ENCODE measurements around the gene KIF25.

KIF25 gene

DNA sequence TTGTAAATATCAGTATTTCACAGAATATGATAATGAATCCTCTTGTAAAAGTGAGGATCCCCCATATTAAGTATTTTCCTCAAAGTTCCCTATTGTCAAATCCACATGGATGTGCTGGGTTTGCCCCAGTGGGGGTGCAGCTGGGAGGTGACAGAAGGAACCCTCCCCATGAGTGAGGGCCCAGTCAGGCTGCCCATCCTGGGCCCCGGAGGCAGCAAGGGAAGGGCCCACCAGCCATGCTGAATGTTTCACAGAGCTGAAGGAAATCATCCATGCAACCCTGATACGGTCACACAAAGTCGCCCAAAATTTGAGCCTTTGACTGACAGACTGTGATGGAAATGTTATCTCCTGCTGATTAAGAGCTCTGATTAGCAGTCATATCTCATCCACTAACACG is 41.8 kb downstream of the KIF25 start:
- DNase-seq, result no peak

- DNase-seq, result no peak
These were observed 42.4 kb downstream of the KIF25 start for GRCh38 chr6:168039849-168040248.

GRCh38 chr6:168040856-168041496 is 43.5 kb downstream of the KIF25 start:
- no peak for DNase-seq

DNA sequence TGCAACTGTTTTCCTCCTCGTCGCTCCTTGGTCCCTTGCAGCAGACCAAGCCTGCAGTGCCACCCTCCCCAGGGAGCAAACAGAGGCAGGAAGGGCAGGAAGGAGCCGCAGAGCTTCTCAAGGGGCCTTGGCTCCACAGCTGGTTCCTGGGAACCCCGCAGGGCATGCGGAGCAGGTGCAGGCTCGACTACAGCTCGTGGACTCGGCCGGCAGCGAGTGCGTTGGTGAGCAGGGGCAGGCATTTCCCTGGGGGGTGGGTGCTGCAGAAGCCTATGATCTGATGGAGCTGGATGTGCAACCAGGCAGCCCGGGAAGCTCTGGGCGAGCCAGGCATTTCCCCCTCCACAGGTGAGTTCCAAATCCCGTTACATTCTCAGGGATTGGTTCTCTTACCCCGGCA is 44.5 kb downstream of the KIF25 start:
- DNase-seq, result no peak

GRCh38 chr6:168042426-168043192 is 45.1 kb downstream of the KIF25 start:
- DNase-seq, result no peak

GRCh38 chr6:168043193-168043847 is 45.8 kb downstream of the KIF25 start:
- DNase-seq, result no peak

DNA sequence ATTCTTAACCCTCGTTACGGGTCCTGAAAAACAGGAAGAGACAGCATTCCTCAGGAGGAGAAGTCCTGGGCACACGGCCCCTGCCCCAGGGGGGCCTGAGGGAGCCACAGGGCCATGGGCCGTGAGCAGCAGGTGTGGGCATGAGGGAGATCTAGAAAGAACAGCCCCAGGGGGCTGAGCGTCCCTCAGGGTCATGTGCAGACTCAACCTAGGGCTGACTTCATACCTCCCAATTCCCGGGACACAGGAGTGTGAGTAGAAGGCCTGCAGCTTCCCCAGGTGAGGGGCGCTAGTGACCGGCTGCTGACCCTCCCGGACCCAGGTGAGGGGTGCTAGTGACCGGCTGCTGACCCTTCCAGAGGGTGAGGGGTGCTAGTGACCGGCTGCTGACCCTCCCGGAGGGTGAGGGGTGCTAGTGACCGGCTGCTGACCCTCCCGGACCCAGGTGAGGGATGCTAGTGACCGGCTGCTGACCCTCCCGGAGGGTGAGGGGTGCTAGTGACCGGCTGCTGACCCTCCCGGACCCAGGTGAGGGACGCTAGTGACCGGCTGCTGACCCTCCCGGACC is 46.5 kb downstream of the KIF25 start:
- no peak for DNase-seq

GRCh38 chr6:168044521-168045130 is 47.2 kb downstream of the KIF25 start:
- no peak for DNase-seq

DNA sequence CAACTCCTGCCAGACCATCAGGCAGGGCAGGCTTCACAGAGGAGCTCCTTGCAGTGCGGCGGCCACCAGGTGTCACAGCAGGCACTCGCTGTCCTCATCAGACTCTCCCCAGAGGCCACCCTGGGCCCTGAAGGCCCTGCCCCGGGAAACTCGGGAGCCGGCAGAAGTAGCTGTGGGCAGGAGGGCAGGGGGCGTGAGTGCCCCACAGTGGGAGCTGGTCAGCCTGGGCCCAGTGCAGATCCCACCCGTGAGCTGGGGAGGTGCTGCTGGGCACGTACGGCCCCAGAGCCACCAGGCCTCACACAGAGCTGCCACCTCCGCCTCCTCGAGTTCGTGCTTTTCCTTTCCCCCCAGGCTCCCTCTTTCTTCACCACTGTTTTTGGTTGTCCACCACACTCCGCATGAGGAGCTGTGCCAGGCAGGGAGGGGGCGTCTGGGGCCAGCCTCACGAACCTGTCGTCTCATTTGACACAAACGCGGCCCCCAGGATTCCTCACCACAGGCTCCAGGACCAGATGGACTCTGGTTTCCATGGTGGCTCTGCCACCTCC is 47.7 kb downstream of the KIF25 start:
- no peak for DNase-seq

- DNase-seq, result no peak
These were observed 48.5 kb downstream of the KIF25 start for GRCh38 chr6:168045706-168046620.

GRCh38 chr6:168046696-168047095 is 49.2 kb downstream of the KIF25 start:
- DNase-seq, result no peak

GRCh38 chr6:168047841-168048723 is 50.6 kb downstream of the KIF25 start:
- no peak for DNase-seq

DNA sequence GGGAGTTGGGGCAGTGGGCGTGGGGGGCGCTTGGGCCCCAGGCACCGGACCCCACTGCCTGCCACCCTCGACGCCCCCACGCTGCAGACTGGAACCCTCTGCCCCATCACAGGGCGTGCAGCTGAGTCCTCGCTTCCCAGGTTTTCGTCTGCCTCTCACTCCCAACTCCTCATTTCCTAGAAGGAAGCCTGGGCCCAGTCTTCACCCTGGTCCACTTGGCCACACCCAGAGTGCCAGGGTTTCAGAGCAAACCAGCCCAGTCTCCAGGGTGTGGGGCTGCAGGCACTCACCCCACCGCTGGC is 51.2 kb downstream of the KIF25 start:
- no peak for DNase-seq

- no peak for DNase-seq
These were observed 51.8 kb downstream of the KIF25 start for GRCh38 chr6:168049277-168049676.

- no peak for DNase-seq
These were observed 52.3 kb downstream of the KIF25 start for GRCh38 chr6:168049706-168050224.

GRCh38 chr6:168050225-168050880 is 52.9 kb downstream of the KIF25 start:
- no peak for DNase-seq

DNA sequence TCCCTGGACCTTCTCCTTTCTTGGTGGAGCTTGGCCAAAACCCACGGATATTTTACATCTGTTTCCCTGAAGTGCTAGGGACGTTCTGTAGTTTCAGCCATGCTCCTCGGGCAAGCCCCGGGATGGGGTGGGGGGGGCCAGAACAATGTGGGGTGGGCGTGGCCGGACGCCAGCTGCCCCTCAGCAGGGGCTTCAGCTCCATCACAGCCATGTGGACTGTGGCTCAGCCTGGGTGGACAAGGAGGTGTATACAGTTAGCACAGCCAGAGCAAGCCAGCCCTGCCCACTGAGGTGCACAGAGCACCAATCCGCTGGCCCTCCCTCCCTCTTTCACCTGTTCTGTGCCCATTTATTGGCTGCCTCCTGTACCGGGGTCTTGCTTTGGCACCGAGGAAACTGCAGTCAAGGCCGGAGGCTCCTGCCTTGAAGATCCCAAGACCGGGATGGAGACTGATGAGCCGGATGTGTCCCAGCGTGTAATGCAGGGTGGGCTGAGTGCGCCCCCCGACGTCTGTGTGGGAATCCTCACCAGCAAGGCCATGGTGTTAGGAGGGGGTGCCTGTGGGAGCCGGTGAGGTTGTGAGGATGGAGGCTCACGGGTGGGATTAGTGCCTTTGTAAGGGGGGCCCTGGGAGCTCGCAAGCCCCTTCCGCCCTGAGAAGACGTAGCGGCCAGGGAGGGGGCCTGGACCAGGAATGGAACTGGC is 53.6 kb downstream of the KIF25 start:
- no peak for DNase-seq

DNA sequence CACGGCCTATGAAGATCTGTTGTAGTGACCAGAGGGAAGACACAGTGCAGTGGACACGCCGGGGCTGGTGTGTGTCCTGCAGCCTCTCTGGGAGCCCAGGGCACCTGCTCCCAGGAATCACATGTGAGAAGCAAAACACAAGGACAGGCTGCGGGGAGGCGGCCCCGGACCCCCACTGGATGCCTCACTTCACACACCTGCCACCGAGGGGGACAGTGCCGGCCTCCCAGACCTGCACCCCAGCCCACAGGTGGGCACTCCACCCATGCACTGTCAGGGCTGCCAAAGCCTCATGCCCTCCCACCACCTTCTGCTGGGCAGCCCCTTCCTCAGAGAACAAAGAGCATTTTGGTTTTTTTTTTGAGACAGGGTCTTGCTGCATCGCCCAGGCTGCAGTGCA is 54.2 kb downstream of the KIF25 start:
- DNase-seq, result no peak

DNA sequence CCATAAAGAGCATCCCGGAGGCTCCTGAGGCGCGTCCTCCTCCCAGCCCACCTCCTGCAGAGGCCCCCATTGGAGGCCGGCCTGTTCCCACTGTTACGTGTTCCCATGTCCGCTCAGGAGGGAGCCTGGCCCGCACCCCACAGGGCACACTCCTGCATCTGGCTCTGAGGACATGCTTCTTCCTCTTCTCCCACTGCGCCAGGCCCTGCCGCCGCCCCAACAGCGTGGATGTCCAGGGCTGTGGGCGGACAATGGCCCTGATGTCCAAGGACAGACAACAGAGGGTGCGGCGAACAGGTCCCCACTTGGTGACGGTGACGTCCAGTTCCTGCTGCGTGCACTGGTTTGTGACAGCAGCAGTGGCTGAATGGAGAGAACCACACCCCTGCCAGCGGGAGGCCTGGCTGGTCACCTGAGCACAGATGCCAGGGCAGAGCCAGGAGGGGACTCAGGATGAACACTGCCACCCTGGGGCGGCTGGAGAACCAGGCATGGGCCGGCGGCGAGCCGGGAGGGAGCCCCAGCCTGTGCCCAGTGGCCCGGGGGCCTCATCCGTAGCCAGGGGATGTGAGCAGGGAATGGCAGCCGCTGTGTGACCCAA is 54.9 kb downstream of the KIF25 start:
- DNase-seq, result no peak

Measured in NCI-H1105 (cell line).